ENCODE measurements around the gene STARD5.

GRCh38 chr15:81293728-81294515 is 30.0 kb downstream of the STARD5 start:
- TF ChIP-seq CTCF (IDR thresholded peaks at IDR 0.05) (no peak), POLR2A (IDR thresholded peaks at IDR 0.05) (no peak)
